GM19463 (cell line): ENCODE measurements around the gene CTXN1.

Experiments
- ATAC-seq: cut with Tn5 transposase; IDR thresholded peaks from one replicate; pipeline ENCODE4 v1.9.1; 2021; ENCODE audit warnings: mild to moderate bottlenecking, moderate library complexity; ENCODE audit not compliant: unreplicated experiment

CTXN1 gene

DNA sequence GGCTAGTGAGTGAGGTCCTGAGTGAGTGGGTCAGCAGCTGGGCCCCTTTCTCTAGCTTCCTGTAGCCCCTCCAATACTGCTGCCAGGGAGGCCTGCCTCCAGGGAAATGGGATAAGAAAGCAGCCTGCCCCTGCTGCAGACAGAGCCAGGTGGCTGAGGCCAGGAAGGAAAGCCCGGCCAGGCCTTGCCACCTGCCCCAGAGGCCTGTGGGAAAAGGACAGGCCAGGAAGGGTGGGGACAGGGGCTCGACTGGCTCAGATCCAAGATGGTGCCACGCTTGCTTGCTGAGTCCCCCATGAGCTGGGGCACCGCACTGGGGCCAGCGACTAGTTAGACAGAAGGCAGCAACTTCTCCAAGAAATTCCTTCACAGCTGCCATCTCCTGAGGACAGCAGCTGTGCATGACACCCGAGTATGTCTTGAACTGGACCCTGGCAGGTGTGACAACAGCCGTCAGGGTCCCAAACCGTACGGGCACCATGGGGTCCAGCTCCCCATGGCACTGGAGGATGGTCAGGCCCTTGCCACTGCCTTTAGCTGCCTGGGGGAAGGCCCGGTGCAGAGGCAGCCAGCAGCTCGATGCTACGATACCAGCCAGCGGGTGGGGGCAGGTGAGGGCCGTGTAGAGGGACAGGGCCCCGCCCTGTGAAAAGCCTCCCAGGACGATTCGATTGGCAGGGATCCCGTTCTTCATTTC is 46.7 kb downstream of the CTXN1 start:
- ATAC-seq: no peak

DNA sequence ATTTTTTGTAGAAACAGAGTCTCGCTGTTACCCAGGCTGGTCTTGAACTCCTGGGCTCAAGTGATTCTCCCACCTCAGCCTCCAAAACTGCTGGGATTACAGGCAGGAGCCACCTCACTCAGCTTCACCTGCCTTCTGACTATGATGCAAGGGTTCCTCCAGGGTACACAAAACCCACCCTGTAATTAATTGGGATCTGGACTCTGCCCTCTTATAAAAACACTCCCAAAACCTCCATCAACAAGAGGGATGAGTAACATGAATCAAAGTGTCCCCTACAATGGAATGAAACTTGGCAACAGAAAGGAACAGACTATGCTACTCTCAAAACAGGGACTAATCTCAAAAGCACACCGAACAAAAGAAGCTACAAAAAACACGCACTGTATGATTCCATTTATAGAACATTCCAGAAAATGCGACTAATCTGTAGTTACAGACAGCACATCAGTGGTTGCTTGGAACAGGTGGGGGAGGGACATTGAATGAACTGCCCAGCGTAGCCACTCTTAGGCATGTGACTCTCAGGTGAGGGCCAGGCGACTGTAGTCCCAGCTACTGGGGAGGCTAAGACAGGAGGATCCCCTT is 48.6 kb downstream of the CTXN1 start:
- ATAC-seq: no peak

DNA sequence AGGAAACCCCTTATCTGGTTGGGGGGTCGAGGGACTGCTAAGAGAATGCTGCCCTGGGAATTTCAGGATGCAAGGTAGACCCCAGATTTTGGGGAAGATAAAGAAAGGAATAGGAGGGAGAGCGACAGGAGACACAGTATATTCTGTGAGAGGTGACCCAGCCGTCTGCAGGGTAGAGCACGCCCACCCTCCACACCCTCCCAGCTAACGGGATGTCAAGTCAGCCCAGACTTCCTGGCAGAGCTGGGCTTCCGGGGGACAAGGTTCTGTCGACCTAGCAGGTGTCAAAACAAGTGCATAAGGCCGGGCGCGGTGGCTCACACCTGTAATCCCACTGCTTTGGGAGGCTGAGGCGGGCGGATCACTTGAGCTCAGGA is 51.0 kb downstream of the CTXN1 start:
- ATAC-seq: no peak
